Nasal cavity respiratory epithelium epithelial cell of viscerocranial mucosa (primary cell): Measurements from ENCODE around the gene GLE1. TPM values are rescaled to one million over a fixed set of nuclear protein-coding genes. Genes with fewer than 3 reads are reported as not detected.

Source experiments
- total RNA-seq: library from RNA; depleted of rRNA; stranded (reverse); fragments of >200 nt; gene quantifications from 2 replicates; pipeline ENCODE4 v1.2.3, GENCODE V29; 2014

GLE1 gene, protein sequence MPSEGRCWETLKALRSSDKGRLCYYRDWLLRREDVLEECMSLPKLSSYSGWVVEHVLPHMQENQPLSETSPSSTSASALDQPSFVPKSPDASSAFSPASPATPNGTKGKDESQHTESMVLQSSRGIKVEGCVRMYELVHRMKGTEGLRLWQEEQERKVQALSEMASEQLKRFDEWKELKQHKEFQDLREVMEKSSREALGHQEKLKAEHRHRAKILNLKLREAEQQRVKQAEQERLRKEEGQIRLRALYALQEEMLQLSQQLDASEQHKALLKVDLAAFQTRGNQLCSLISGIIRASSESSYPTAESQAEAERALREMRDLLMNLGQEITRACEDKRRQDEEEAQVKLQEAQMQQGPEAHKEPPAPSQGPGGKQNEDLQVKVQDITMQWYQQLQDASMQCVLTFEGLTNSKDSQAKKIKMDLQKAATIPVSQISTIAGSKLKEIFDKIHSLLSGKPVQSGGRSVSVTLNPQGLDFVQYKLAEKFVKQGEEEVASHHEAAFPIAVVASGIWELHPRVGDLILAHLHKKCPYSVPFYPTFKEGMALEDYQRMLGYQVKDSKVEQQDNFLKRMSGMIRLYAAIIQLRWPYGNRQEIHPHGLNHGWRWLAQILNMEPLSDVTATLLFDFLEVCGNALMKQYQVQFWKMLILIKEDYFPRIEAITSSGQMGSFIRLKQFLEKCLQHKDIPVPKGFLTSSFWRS
- total RNA-seq = 29.4 and 32.5 TPM in 2 replicates

DNA sequence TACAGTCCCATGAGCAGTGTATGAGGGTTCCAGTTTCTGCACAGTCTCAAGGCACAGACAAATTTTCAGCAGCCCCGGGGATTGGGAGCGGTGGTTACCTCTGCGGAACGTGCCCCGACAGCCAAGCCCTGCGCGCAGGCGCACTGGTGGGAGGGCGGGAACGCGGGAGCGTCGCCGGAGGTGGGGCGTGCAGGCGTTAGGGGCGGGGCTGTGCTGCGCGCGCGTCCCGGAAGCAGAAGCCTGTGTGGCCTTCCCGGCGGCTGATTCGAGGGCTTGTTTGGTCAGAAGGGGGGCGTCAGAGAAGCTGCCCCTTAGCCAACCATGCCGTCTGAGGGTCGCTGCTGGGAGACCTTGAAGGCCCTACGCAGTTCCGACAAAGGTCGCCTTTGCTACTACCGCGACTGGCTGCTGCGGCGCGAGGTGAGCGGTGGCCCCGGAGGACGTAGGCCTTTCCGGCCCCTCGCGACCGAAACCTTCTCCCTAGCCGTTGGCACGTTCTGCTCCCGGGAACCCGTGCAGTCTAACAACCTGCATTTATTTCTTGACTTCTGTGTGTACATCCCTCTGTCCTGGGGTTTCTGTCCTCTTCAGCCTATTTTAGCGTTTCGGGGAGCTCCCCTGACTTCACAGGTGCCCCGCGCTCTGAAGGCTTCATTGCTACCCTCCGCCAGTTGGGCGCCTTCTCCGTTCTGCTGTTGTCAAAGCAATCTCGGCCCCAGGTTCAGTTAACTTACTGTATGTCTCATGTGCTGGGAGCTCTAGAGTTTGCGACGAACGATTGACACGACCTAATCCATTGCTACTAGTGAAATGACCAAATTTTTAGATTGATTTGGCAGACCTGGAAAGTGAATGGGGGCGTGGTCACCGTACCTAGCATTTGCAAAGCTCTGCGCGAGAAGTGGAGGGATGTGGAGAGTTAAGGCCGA lies at the start of gene GLE1:
GLE1 (plus strand) TSS at position 235 of the 929 bp plus-strand sequence; CDS start at position 322, 87 bp downstream.

DNA sequence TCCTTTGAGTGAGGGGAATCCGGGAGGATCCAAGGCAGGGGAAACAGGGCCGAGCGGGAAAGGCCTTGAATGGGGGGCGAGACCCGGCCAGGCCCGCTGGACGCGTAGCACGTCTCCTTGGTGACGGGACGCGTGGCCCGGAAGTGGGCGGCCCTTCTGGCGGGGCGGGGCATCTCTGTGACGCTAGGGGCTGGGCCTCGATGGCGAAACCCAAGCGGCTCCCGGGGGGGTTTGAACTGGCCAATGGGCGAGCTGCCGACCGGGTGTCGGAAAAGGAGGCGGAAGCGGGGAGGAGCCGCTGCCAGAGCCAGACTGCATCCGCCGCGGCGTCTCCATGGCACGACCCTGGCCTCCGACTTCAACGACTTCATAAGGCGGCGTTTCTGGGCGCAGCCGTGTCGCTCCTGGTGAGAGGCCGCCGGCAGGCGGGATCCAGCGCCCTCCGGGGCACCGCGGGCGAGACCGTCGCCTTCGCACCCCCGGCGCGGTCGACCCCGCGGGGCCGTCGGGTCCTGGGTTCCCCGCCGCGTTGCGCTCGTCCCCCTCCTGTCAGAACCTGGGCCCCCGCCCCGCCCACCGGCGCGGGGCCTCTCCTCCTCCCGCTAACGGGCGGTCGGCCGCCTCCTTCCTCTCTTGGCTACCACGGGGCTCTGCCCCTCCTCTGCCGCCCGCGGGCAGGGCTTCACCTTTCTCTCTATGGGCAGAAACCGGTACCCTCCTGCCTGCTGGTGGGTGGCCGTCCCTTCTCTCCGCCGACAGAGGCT lies 48.5 kb upstream of the GLE1 start, which contains the start of gene ODF2:
ODF2 (plus strand) TSS at position 158 of the 764 bp plus-strand sequence; CDS start at position 244, 86 bp downstream.

DNA sequence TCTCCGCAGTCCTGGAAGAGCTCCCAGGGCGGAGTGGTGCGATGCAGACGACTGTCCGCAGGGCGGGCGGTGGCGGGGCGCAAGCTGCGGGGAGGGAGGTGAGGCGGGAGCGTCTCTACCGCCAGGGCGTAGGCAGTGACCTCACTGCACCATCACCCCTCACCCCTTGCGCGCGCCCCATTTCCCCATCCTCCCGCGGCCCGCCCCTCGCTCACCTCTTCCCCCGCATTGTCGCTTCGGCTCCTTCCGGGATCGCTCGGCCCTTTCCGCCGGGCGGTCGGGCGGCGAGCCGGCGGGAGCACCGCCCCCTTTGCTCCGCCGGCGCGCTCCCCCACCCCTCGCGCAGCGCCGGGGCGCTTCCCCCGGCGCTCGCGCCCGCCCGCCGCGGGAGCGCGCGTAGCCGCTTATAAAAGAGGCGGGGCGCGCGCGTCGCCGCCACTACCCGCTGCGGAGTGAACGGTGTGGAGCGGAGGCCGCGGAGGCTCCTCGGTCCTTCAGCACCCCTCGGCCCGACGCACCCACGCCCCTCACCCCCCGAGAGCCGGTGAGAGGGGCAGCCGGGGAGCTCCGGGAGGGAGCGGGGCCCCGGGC lies 47.7 kb downstream of the GLE1 start, which contains the start of gene SPTAN1:
SPTAN1 (plus strand) TSS at position 435 of the 591 bp plus-strand sequence. CDS start 14,154 bp downstream, outside the sequence.

Other genes starting within 250 kb of the GLE1 start
- 68.3 and 84.8 TPM in 2 replicates for gene GOLGA2, start 228.7 kb upstream of the GLE1 start, total RNA-seq
- 25.0 and 48.9 TPM in 2 replicates for gene SWI5, start 228.4 kb upstream of the GLE1 start, total RNA-seq
- 17.9 and 25.6 TPM in 2 replicates for gene TRUB2, start 182.3 kb upstream of the GLE1 start, total RNA-seq
- 18.5 and 23.3 TPM in 2 replicates for gene COQ4, start 181.9 kb upstream of the GLE1 start, total RNA-seq
- 20.8 and 41.9 TPM in 2 replicates for gene SLC27A4, start 164.2 kb upstream of the GLE1 start, total RNA-seq
- 19.5 and 28.9 TPM in 2 replicates for gene URM1, start 133.3 kb upstream of the GLE1 start, total RNA-seq
- gene CERCAM, start 83.9 kb upstream of the GLE1 start, total RNA-seq = 32.8 and 77.3 TPM in 2 replicates
- 22.2 and 30.3 TPM in 2 replicates for gene ODF2, start 48.7 kb upstream of the GLE1 start, total RNA-seq
- 251 and 317 TPM in 2 replicates for gene SPTAN1, start 47.9 kb downstream of the GLE1 start, total RNA-seq
- gene DYNC2I2, start 152.1 kb downstream of the GLE1 start, total RNA-seq = 23.1 and 28.4 TPM in 2 replicates
- gene SET, start 184.5 kb downstream of the GLE1 start, total RNA-seq = 809 and 899 TPM in 2 replicates
- gene PKN3, start 197.8 kb downstream of the GLE1 start, total RNA-seq = 1.1 and 1.4 TPM in 2 replicates
- gene ZDHHC12, start 219.4 kb downstream of the GLE1 start, total RNA-seq = 33.8 and 47.3 TPM in 2 replicates